ENCODE data around the gene FAM111B.

Gene FAM111B

DNA sequence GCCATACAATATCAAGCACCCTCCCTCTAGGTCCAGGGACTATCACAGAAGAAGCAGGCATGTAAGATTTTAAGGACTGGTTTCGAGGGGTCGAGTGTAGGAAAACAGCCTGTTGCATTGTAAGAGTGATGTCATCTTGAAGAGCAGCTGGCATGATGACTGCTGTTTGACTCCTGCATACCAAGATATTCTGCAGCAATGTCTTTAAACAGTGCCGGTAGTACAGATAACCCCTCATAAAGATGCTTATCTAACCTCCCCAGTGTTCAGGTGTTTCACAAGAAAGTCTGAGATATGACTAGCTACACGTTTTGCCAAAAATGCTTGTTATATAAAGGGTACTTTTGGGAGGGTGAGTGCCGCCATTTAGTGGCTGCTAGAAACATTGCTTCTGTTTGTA is 47.6 kb downstream of the FAM111B start:
- DNase-seq (ENCODE audit: low read depth in 2 of 2), result no peak

GRCh38 chr11:59157433-59157832 is 50.4 kb downstream of the FAM111B start:
- no peak for DNase-seq (ENCODE audit: low read depth in 2 of 2)

DNA sequence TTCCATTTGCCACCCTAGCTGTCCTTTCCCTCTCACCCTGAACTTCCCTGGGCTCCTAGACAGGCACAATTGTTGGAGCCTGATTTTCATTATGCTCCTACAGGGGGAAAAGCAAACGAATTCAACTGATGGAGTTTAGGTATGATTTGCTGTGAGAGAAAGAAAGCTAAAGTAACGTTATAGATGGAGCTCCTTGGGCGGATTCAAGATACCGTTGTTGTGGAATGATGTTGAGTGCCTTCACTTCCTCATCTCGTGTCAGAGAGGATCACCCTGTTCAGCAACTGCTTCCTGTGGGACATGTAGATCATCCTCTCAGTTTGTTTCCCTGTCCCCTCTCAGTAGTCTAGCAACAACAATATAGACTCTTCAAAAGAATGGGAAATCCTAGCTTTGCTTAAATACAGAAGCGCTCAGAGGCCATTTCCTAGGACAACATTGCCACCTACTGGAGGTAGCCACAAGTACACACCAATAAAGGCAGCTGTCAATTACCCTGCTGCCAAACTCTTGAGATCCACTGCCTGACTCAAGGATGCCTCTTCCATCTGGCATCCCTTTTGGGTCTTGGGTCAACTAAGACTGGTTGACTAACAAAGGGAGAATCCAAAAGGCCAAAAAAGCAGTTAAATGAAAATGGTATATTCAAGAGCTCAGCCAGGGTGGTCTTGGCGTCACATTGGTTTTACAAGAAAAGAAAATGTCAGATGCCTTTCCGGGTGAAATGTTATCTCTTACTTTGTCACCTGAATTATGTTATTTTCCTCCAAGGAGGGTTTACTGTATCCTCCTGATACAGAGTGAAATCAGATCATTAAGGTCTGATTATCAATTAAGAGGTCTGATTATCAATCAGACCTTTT is 51.4 kb downstream of the FAM111B start:
- no peak for DNase-seq (ENCODE audit: low read depth in 2 of 2)

- DNase-seq (ENCODE audit: low read depth in 2 of 2), result no peak
Measured at GRCh38 chr11:59164028-59164427, 57.0 kb downstream of the FAM111B start.

DNA sequence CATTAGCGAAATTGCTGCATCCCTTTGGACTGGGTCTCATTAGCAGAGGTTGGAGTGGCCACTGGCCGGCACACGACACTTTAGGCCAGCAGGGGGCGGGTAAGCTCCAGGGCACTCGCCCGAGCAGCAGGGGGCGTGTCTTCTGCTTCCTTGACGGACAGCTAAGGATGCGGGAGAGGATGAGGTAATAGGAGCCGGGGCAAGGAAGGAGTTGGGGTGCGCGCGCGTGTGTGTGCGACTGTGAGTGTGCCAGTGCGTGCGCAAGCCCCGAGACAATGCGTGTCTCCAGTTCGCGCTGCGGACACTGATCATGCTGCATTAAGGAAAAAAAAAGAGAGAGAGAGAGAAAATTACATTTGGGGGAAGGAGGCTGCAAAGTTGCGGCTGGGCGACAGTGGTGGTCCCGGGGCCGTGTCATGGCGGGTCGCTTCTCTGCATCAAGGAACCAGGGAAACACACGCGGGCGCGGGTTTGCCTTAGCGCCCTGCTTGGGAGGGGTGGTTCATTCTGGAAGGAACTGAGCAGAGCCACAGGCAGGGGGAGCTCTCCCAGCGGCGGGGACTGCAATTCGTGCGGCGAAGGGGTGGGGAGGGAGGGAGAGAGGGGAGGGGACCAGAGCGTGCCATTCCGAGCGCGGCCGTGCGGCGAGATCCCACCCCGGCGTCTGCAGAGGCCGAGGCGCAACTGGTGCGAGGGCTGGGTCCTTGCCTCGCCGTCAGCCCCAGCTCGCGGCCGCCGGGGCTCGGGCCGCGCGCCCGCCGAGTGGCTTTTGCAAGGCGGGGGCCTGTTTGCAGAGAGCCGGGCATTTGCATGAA is 64.7 kb downstream of the FAM111B start, which contains the start of gene DTX4:
Gene DTX4 (plus strand): TSS at position 625 of the 815 bp plus-strand sequence. CDS start 464 bp downstream, outside the sequence.
- peak; percentile 61 to 65 for DNase-seq (ENCODE audit: low read depth in 2 of 2)

DNA sequence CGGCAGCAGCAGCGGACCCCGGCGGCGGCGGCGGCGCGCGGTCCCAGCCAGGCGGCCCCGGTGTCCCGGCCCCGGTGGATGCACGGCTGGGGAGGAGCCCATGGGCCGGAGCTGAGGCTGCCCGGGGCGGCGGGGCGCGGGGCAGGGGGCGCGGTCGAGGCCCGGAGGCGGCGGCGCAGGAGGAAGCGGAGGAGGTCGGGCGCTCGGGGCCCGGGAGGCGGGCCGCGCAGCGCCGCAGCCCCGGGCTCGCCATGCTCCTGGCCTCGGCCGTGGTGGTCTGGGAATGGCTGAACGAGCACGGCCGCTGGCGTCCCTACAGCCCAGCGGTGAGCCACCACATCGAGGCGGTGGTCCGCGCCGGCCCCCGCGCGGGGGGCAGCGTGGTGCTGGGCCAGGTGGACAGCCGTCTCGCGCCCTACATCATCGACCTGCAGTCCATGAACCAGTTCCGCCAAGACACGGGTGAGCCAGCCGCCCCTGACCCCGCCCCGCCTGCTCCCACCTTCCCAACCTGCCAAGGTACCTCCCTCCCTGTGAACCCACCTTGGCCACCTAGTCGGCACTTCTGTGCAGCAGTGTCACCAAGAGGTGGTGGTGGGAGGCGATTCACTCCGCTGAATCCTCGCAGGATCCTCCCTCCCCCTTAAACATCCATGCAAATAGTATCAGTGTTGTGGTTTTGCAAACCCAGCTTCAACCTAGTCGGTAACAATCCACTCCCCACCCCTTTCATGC is 65.5 kb downstream of the FAM111B start:
- no peak for DNase-seq (ENCODE audit: low read depth in 2 of 2)

GRCh38 chr11:59173080-59173963 is 66.3 kb downstream of the FAM111B start:
- DNase-seq (ENCODE audit: low read depth in 2 of 2), result no peak

DNA sequence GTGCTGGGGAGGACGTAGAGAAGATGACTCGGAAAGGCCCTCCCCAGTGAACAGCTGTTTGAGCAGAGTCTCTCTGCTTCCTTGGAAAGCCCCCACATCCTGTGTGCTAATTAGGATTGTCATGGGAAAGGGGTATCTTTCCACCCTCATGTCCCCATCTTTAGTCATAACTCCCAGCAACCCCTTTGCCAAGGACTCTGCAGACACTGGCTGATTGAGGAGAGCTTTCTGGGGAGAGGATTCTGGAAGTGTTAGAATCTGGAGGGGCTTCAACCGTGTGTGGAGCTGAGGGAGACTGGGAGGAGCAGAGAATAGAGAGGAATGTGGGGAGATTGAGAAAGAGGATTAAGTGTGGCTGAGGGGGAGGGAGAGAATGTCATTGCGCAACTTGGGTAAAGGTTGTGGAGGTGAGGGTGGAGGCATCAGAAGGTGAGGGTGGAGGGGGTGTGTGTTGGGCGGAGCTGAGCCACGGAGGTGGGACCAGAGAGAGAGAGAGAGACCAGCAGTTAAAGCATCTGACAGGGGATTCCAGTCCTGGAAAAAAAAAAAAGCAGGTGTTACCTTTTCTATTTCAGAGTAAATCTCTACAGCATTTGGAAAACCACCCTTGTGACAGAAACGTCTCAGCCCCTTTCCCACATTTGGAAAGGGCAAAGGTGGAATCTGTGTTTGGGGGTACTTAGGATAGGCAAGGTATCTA is 67.1 kb downstream of the FAM111B start:
- no peak for DNase-seq (ENCODE audit: low read depth in 2 of 2)

DNA sequence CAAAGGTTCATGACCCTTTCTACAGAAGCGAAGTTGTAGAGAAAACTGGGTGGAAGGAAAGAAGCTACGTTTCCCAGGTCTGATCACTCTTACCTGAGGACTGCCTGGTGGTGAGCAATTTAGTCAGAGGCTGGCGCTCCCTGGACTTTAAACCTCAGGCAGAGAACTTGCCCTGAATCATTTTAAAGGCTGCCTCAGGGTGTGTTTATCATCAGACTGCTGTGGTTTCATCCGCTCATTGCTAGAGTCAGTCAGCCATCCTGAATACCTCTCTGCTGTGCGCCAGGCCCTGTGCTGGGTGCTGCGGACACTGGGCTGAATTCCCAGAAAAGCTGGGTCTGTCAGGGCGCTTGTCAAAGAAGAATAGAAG is 67.6 kb downstream of the FAM111B start:
- DNase-seq (ENCODE audit: low read depth in 2 of 2), result no peak

GRCh38 chr11:59175091-59175501 is 68.1 kb downstream of the FAM111B start:
- no peak for DNase-seq (ENCODE audit: low read depth in 2 of 2)

GRCh38 chr11:59176330-59176729 is 69.3 kb downstream of the FAM111B start:
- DNase-seq (ENCODE audit: low read depth in 2 of 2), result no peak
